Mononuclear cell (primary cell): ENCODE data around the gene ADAMTS8. TPM values are rescaled to one million over a fixed set of nuclear protein-coding genes. Genes with fewer than 3 reads are reported as not detected.

Source experiments
- H3K27me3 ChIP-seq: 2 replicates; pipeline ENCODE4 v1.6.0; 2011; ENCODE audit warnings: low read length, control low read depth; ENCODE audit not compliant: insufficient read depth
- H3K4me1 ChIP-seq: 2 replicates; pipeline ENCODE4 v1.5.1; 2011; ENCODE audit warnings: mild to moderate bottlenecking, low read length, control low read depth; ENCODE audit not compliant: insufficient read depth
- H3K4me3 ChIP-seq: 2 replicates; pipeline ENCODE4 v1.5.1; 2011; ENCODE audit warnings: mild to moderate bottlenecking, low read length, moderate library complexity
- H3K9me3 ChIP-seq: 2 replicates; pipeline ENCODE4 v1.5.1; 2011; ENCODE audit warnings: low read depth, mild to moderate bottlenecking, control low read depth, low read length
- total RNA-seq: library from RNA; depleted of rRNA; stranded (reverse); fragments of >200 nt; gene quantifications from one replicate; pipeline ENCODE4 v1.2.3, GENCODE V29; 2012

ADAMTS8 gene
- total RNA-seq, 1 donor, result not detected

DNA sequence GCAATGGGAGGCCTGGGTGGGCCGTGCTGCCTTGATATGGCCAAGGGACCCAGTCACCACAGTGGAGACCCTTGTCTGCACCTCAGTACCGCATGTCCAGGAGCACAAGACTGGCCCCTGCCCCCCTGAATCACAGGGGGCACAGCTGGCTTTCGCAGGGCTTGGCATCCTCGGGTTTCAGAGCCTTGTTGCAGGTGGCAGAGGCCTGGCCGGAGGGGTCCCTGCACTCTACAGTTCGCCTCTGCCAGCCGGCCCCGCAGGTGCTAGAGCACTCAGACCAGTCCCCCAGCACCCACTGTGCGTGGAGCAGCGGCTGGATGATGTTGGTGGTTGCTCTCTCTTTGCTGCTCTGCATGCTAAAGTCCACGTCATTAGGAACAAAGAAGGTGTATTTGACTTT lies 23.0 kb downstream of the ADAMTS8 start:
- H3K4me1 ChIP-seq, result peaks cover 7% of the 10 kb centered on the region
- H3K4me3 ChIP-seq, result no peak overlapping the region
- H3K9me3 ChIP-seq, result no peaks in the 10 kb centered on the region
- no peaks in the 10 kb centered on the region for H3K27me3 ChIP-seq

GRCh38 chr11:130404727-130405126 lies 23.7 kb downstream of the ADAMTS8 start:
- H3K4me3 ChIP-seq, result no peak overlapping the region
- peaks cover 7% of the 10 kb centered on the region for H3K4me1 ChIP-seq
- no peaks in the 10 kb centered on the region for H3K27me3 ChIP-seq
- H3K9me3 ChIP-seq, result no peaks in the 10 kb centered on the region

DNA sequence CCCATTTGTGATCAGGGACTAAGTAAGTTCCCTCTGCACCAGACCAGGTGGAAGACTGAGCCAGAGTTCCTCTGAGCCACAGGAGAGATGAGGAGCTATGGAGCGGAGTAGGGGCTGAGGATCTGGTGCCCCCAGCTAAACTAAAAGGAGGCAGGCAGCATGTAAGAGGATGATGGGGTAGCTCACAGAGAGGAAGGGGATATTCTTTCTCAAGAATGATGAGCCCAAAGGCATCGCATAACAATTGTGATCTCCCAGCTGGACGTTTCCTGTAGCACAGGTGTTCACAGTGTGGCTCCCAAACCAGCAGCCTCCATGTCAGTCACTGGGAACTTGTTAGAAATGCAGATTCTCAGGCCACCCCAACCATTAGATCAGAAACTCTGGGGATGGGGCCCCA lies 24.4 kb downstream of the ADAMTS8 start:
- Histone ChIP-seq H3K27me3 (no peaks in the 10 kb centered on the region), H3K9me3 (no peaks in the 10 kb centered on the region), H3K4me1 (peaks cover 7% of the 10 kb centered on the region)

DNA sequence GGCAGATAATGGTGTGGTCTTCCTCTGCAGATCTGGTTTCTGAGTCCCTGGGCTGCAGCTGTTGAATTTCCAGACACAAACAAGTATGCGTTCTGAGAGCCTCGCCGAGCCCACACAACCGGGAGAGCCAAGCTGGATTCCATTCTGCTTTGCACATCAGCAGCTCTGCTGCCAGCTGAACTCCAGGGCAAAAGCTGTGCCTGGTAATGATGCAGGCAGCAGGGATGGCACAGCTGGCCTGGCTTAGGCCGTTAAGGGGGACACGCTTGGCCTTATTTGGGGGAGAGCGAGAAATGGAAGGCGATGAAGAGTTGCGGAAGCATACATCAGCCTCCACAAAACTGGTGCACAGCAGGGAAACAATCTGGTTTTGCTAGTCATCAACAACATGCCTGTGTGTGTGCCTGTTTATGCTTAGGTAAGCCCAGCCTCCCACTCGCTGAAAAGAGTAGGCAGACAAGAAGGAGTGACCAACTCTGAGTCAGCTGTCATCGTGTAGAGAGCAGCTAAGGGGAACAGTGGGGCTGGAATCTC lies 25.1 kb downstream of the ADAMTS8 start:
- Histone ChIP-seq H3K4me3 (no peak overlapping the region), H3K4me1 (peaks cover 7% of the 10 kb centered on the region), H3K27me3 (no peaks in the 10 kb centered on the region), H3K9me3 (no peaks in the 10 kb centered on the region)

More for the DNA sequence above, 24.4 kb downstream of the ADAMTS8 start:
- no peak overlapping the region for H3K4me3 ChIP-seq

- H3K4me1 ChIP-seq, result peaks cover 7% of the 10 kb centered on the region
- H3K27me3 ChIP-seq, result no peaks in the 10 kb centered on the region
- no peak overlapping the region for H3K4me3 ChIP-seq
- H3K9me3 ChIP-seq, result no peaks in the 10 kb centered on the region
These were observed 25.8 kb downstream of the ADAMTS8 start for GRCh38 chr11:130402570-130402969.

DNA sequence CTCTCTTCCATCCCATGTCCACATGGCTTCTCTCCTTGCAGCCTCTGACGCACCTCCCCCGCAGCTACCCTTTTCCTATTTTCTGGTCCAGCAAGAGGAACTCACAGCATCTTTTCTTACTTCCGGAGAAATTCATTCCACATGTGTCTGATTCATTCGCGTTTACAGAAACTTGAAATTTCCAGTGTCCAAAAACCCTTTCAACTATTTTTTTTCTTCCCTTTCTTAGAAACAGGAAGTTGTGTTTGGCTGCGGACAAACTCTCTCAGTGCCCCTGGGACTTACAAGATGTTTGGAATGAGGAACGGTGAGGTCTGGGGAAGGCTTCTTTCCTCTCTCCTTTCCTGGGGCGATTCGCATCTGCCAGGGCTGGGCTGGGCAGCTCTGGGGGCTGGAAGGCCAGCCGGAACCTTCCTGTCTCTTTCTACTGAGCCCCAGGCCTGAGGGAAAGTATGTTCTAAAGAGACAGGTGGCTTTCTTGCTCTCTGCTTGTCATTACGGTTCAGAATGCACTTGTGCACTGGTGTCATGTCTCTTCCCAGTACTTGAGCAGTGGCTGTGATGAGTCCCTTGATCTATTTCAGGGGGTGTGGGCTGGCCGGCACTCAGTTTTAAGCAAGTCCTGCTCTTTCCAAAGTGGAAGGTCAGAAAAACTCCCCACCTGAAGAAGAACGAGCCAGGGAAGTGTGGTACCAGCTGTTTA lies 27.5 kb downstream of the ADAMTS8 start:
- Histone ChIP-seq H3K9me3 (no peaks in the 10 kb centered on the region), H3K4me3 (no peak overlapping the region), H3K4me1 (peaks cover 7% of the 10 kb centered on the region), H3K27me3 (no peaks in the 10 kb centered on the region)

- Histone ChIP-seq H3K27me3 (no peaks in the 10 kb centered on the region), H3K9me3 (no peaks in the 10 kb centered on the region), H3K4me1 (peaks cover 7% of the 10 kb centered on the region), H3K4me3 (no peak overlapping the region)
These were observed 29.2 kb downstream of the ADAMTS8 start for GRCh38 chr11:130399196-130399595.

- Histone ChIP-seq H3K4me1 (peaks cover 7% of the 10 kb centered on the region), H3K9me3 (no peaks in the 10 kb centered on the region), H3K27me3 (no peaks in the 10 kb centered on the region)
These were observed 30.6 kb downstream of the ADAMTS8 start for GRCh38 chr11:130397780-130398179.

DNA sequence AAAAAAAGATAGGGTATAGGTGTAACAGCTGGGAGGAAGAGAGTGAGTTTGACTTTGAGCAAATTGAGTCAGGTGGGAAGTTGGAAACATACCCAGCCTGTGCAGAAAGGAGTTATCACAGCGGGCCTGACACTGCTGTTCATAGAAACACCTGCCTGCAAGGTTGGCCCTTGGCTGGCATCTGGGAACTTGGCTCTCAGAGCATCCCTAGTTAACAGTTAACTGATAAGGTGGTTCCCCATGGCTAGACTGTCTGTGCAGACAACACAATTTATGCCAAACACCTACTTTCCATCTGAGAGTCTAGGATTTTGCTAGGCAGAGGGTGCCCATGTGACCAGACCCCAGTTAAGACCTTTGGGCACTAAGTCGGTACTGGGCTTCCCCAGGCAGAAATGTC lies 31.4 kb downstream of the ADAMTS8 start:
- Histone ChIP-seq H3K4me3 (no peak overlapping the region), H3K27me3 (no peaks in the 10 kb centered on the region), H3K4me1 (peaks cover 7% of the 10 kb centered on the region), H3K9me3 (no peaks in the 10 kb centered on the region)

More at GRCh38 chr11:130397780-130398179, 30.6 kb downstream of the ADAMTS8 start:
- H3K4me3 ChIP-seq, result no peak overlapping the region

DNA sequence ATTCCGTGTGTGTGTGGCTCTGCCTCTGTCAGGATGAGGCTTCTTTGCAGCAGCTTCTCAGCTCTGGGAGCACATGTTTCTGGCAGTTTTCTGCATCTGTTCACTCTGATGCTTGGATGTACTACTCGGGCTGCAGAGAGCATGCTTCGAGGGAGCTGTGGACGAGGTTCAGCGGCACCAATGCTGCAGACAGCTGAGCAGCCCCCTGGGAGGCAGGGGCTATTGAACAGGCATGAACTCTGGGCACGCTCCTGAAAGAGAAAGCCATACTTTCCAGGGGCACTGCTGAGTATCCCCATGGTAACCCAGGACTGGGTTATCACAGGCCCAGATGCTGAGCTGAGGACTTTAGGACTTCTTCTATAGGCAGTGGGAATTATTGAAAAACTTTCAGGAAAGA lies 33.8 kb downstream of the ADAMTS8 start:
- H3K27me3 ChIP-seq, result no peaks in the 10 kb centered on the region
- no peaks in the 10 kb centered on the region for H3K9me3 ChIP-seq
- peaks cover 5% of the 10 kb centered on the region for H3K4me1 ChIP-seq
- H3K4me3 ChIP-seq, result no peak overlapping the region

GRCh38 chr11:130391711-130392110 lies 36.7 kb downstream of the ADAMTS8 start:
- Histone ChIP-seq H3K4me1 (peaks cover 11% of the 10 kb centered on the region), H3K4me3 (no peak overlapping the region), H3K9me3 (no peaks in the 10 kb centered on the region), H3K27me3 (no peaks in the 10 kb centered on the region)

DNA sequence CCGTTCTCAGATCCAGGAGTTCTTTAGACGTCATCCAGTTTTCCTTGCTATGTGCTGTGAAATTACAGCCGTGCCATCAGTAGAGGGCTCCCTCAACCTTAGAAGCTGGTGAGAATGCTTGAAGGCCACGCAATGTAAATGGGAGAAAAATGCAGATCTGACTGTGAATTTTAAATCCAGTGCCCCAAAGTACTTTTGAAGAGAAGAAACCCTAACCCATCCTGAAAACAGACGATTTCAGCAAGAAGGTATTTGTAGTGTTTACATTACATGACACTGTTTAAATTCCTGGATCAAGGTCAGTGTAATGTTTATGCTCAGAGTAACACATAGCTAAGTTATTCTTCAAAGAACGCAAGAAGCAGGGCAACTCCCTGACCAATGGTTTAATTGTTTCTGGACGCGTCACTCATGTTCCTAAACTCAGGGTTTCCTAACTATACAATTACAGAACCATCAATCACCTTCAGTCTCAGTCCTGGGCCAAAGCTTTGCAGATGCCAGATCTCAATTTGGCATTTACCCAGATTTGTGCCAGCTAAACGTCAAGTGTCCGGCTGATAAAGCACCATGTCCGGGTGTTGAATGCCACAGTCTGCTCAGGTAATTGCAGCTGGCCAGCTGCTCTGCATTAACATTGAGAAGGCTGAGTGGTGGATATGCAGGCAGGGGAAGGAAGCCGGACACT lies 38.2 kb downstream of the ADAMTS8 start:
- Histone ChIP-seq H3K4me1 (peaks cover 11% of the 10 kb centered on the region), H3K9me3 (no peaks in the 10 kb centered on the region), H3K27me3 (no peaks in the 10 kb centered on the region), H3K4me3 (no peak overlapping the region)

- Histone ChIP-seq H3K9me3 (no peaks in the 10 kb centered on the region), H3K27me3 (no peaks in the 10 kb centered on the region), H3K4me1 (peaks cover 11% of the 10 kb centered on the region), H3K4me3 (no peak overlapping the region)
These were observed 39.0 kb downstream of the ADAMTS8 start for GRCh38 chr11:130389335-130389935.

DNA sequence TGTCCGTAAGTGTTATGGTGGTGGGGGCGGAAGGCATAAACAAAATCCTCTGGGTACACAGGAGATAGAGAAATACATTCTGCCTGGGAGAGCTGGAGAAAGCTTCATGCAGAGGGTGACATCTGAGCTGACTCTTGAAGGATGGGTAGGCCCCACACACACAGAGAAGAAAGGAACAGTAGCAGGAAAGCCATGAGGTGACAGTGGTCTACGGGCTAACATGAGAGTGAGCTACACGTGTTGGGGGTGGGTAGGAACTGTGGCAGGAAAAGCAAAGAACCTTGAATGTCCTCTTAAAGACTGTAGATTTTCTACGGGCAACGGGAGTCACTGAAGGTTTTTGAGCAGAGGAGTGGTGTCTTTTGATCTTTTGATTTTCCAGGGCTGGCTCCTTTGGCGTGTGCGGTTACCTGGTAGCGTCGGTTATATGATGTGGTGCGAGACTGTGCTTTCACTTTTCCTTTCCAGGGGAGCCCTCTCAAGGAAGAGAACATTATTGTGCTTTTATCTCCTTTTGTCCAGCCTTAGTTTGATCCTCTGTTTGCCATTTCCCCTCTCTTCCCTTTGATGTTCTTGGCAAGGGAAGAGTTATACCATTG lies 39.7 kb downstream of the ADAMTS8 start:
- peaks cover 11% of the 10 kb centered on the region for H3K4me1 ChIP-seq
- no peak overlapping the region for H3K4me3 ChIP-seq
- no peaks in the 10 kb centered on the region for H3K27me3 ChIP-seq
- H3K9me3 ChIP-seq, result no peaks in the 10 kb centered on the region

- H3K4me3 ChIP-seq, result no peak overlapping the region
- peaks cover 11% of the 10 kb centered on the region for H3K4me1 ChIP-seq
- H3K27me3 ChIP-seq, result no peaks in the 10 kb centered on the region
- H3K9me3 ChIP-seq, result no peaks in the 10 kb centered on the region
These were observed 42.4 kb downstream of the ADAMTS8 start for GRCh38 chr11:130386056-130386455.
